COR-L47 (cell line): ENCODE data around the gene SLC25A52.
"Not testable (repeated sequence)": the region's sequence is repeated elsewhere in the genome, so short reads cannot be mapped to it uniquely, and the experiment has no call there.

Source experiments
- DNase-seq: peaks from one replicate; lab custom pipeline; 2025; lab: John Stamatoyannopoulos, UW

Gene SLC25A52, protein sequence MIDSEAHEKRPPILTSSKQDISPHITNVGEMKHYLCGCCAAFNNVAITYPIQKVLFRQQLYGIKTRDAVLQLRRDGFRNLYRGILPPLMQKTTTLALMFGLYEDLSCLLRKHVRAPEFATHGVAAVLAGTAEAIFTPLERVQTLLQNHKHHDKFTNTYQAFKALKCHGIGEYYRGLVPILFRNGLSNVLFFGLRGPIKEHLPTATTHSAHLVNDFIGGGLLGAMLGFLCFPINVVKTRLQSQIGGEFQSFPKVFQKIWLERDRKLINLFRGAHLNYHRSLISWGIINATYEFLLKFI

DNA sequence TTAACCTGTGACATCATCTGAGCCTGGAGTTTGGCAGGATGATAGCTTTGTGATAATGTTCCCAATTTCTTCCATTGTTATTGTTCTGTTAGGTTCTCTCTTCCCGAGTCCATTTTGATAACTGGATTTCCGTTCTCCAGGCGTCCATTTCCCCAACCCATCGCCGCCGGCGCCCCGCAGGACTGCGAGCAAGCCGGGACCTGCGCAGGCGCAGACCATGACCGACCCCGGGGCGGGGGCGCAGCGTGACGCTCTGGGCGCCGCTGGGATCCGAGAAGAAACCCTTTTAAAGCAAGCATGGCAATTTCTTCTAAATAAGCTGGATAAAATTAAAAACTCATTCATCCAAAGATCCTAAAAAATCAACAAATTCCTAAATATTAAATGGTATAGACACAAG lies at the start of gene SLC25A52:
SLC25A52 (minus strand) TSS at position 186 of the 400 bp plus-strand sequence. CDS start 219 bp downstream, outside the sequence.
- DNase-seq: no peak

DNA sequence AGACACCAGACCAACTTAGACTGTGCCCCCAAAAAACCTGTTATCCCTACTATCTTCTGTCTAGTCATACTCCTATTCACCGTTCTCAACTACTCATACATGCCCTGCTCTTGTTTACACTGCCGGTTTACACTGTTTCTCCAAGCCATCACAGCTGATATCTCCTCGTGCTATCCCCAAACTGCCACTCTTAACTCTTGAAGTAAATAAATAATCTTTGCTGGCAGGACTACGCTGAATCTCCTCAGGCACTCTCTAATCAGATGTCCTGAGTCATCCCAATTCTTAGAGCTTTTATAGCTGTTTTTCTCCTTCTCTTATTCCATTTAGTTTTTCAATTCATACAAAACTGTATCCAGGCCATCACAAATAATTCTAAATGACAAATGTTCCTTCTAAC lies 48.4 kb upstream of the SLC25A52 start:
- not testable (repeated sequence) for DNase-seq

DNA sequence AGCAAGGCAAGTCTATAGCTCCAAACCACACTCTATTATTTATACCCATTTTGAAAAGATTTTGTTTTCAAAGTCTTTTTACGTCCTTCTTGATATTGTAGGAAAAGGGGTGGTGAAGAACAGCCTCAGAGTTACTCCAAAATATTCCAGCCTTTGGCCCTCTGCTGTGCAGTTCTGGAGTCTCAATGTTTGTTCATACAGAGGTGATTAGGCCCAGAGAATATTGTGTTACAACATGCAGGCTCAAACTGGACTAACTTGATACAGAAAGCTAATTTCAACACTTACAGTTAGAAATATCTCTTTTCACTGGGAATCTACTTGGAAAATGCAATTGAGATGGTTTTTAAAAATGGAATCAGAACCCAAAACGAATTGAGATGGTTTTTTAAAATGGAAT lies 40.4 kb upstream of the SLC25A52 start:
- DNase-seq: no peak

DNA sequence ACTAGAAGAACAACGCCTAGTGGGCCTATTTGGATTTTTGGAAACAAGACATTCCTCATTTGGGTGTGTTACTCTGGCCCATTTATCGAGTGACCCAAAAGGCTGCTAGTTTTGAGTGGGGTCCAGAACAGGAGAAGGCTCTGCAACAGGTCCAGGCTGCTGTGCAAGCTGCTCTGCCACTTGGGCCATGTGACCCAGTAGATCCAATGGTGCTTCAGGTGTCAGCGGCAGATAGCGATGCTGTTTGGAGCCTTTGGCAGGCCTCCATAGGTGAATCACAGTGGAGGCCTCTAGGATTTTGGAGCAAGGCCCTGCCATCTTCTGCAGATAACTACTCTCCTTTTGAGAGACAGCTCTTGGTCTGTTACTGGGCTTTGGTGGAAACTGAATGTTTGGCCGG lies 38.6 kb upstream of the SLC25A52 start:
- DNase-seq: not testable (repeated sequence)

DNA sequence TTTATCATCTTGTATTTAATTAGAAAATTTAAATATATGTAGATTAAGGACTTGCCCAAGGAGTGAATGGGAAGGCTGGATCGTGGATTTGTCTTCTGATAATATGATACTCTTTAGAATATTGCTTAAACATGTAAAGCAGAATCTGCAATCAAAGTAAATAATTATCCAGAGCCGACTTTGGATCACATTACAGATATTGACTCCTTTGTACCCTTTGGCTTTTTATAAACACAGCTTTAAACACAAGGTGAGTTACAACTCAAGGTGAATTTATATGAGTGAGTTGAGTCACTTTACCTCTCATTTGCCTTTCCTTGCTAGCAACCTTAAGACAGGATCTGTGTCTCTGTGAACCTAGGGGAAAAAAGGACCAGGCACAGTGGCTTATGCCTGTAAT lies 37.7 kb upstream of the SLC25A52 start:
- DNase-seq: no peak

DNA sequence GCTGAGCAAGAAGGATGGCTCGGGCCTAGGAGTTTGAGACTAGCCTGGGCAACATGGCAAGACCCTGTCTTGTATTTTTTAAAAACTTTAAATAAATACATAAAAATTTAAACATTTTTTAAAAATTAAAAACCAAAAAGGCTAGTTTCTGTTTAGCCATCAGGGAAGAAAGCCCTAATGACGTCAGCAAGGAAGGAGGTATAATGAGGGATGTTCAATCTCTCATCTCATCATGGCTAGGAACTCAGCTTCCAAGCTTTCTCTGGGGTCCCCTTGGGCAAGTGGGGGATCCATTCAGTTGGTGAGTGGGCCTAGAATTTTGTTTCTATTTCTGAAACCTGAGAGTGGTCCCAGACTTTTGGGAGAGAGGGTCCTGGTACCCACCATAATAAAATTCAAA lies 35.1 kb upstream of the SLC25A52 start:
- no peak for DNase-seq

DNA sequence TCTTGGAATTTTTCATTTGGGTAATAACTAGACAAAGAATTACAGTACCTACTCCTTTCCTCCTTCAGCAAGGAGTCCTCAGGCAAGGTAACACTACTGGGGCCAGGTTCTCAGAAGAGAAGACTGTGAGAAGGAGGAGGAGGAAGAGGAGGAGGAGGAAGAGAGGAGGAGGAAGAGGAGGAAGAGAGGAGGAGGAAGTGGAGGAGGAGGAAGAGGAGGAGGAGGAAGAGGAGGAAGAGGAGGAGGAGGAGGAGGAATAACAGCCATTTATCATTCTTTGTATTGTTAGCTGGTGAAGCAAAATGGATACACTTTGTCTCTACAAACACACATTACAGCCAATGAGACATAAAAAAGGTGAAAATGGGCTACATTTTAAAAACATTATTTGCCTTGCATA lies 32.9 kb upstream of the SLC25A52 start:
- no peak for DNase-seq

DNA sequence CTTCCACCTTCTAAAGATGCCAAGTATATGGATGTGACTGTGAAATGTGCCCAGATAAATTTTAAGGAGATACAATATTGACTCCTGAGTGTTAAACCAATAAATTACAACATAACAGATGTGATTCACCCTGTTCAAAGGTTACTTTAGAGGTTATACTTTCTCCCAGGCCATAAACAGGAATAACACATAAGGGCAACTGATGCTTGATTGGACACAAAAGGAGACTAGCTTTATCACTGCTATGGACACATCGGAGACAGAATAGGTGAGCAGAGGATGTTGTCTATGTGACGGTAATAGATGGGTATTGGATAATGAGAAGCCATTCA lies 31.9 kb upstream of the SLC25A52 start:
- no peak for DNase-seq

DNA sequence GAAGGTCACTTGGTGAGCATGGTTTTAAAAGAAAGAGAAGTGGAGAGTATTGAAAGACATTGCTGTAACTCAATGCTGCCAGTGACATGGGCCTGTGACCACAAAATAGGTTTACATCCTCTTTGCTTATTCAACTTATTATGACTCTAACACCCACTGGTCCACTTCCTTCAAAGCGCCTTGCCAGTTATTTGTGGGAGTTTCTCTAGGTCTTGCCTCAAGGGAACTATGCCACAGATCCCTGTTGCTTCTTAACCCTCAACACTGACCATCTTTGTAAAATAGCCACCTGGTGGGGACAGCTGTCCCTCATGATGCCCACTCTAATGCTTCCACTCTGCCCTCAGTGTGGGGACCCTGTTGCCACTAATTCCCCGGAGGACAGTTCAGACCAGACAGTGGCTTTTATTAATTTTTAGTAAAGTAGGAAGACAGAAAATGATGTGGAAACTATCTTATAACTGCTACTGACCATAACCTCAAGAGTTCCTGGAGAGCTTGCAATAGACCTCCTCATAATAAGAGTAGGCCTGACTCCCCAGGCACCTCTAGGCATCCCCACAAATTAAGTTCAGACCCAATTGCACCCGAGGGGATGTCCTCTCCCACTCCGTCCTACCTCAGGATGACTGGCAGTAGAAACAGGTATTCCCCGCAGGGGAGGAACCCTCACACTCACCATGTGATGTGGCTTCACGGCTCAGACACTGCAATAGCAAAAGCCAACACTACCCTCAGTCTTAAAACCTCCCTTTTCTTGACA lies 31.3 kb upstream of the SLC25A52 start:
- no peak for DNase-seq

DNA sequence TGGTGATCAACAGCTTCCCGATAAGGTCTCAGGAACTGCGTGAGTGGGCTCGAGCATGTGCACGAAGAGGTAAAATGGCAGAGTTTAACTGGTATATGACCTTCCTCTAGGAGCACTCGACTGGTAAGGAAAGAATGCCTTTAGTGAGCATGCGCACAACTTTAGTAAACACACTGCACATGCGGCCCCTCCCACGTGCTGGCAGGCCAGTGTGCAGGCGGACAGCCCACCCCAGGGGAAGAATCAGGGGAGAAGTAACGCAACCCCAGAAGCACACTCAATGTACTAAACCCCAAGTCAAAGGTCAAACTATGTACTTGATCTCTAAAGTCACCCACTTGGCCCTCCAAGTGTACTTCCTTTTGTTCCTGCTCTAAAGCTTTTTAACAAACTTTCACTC lies 28.7 kb upstream of the SLC25A52 start:
- DNase-seq: no peak

DNA sequence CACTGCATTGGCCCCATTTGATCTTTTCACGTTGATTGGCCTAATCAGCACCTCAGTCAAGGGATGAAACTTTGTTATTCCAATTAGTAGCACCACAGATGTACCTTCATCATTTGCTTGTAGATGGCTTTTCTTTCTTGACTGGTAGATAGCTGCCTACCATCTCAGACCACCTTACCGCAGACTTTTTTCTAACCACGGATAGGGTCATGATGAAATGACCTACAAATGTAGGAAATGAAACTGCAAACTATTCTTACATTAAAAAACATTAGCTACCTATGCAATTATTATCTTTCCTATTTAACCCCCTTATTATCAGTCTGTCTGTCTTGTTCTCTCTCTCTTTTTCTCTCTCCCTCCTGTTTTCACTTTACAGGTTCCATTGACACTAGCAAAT lies 22.4 kb upstream of the SLC25A52 start:
- no peak for DNase-seq

DNA sequence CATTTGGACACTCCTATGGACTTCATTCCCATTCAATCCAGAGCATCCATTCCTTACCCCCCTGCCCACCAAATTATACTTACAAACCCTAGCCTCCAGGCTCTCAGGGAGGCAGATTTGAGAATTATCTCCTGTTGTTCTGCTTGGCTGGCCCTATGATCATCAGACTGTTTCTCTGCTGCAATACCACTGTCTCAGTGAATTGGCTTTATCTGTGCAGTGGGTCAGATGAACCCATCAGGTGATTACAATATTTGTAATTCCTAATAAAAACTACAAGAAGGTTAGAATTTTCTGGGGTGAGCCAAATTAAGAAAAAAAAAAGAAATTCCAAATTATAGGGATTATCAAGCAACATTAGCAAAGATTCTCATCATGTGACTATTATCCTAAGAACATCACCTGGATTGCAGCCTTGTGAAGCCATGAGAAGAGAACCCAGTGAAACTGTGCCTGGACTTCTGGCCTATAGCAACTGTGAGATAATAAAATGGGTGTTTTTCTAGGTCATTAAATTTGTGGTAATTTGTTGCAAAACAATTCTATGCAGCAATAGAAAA lies 17.8 kb upstream of the SLC25A52 start:
- DNase-seq: no peak

DNA sequence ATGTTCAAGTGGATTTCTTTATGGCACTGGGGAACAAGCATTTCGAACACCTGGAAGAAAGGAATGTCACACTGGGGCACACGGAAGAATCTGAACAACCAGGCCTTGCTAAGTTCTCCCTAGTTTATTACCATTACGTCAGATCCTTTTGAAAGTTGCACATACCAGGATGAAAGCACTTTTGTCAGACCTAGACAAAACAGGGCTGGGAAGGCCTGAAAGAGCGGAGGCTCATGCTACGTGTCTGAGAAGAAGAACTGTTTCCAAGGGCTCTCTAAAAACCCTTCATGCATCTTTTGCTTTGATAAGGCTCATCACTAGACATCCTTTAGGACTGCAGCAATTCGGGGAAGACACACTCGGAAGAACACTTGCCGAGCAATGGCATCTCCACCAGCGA lies 15.4 kb upstream of the SLC25A52 start:
- DNase-seq: no peak

DNA sequence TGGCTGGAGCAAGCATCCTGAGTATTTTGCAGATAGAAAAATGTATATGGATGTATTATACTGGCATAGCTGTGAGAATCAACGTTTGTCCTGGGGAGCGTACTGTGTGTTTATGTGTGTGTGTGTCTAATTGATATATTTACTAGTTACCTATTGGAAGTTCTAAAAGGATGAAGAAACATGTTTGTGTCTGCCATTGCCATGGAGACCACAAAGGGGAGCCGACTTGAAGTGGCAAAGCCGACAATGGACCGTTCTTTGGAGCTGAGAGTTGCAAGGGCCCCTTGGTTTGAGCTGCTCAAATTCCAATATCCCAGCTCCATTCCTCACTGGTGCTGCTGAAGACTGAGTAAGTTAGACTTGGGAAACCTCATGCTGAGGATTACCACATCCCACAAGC lies 14.3 kb upstream of the SLC25A52 start:
- no peak for DNase-seq

DNA sequence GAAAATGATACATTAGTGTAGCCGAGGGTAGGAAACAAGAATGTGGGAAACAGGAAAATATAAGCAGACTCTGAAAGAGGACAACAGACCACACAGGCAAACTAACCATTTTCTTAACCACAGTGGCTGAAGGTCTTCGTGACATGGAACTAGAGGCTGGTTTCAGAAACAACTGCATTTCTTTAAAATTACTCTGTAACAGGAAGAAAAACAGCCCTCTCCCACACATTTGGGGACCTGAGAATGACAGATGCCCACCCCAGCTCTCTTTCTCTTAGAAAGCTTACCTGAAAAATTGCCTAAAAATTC lies 13.8 kb upstream of the SLC25A52 start:
- no peak for DNase-seq

DNA sequence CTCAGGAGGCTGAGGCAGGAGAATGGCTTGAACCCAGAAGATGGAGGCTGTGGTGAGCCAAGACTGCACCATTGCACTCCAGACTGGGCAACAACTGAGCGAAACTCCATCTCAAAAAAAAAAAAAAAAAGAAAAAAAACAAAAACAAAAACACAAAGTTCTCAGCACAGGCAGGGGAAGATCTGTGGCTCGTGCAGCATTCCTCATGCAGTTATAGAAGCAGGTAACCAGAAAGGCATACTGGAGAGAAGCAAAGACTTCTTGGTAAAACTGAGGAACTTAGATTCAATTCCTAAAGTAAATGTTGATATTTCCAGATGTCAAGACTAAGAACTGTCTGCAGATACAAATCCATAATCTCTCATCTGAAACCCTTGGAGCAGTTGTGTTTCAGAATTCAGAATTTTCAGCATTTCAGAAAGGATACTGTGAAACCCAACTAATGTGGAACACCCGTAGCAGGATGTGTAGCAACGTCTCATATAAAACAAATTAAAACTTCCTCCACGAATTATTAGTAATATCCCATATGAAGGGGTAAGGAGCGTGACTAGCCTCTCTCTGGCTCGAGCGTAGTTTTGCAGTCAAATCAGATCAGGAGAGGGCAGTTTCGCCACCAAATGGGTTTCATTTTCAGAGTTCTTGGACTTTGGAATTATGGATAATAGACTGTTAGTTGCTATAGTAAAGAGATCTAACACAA lies 13.2 kb upstream of the SLC25A52 start:
- DNase-seq: no peak

DNA sequence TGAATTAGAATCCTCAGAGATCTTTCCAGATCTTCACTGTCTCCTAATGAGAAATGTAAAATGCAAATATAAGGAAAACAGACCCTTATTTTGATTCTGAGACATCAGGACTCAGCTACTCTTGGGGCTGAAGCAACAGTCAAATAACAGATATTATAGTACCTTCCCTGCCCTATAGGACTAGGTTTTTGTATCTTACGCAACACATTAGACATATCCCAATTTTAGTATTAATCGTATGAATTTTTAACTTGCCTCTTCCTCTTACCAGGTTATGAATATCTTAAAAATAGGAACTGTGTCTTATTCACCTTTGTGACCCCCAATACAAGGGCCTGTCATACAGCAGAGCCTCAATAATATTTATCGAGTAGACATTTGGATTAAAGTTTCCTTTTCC lies 12.0 kb upstream of the SLC25A52 start:
- DNase-seq: no peak

DNA sequence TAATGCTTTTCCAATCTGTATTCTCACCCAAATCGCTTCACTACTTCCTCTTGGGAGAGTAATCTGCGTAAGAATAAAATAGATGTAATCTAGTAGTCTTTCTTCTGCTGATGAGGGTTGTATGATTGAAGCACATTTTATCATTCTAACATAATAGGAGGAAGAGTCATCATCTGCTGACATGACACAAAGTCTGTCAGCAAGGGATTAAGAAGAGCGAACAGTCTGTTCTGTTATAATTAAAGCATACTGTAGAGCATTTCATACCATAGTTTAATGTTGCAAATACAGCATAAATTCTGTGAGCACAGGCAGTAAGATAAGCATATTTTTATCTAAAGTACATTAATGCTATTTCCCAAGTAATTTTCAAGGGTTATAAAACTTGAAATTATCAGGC lies 10.4 kb downstream of the SLC25A52 start:
- DNase-seq: no peak

DNA sequence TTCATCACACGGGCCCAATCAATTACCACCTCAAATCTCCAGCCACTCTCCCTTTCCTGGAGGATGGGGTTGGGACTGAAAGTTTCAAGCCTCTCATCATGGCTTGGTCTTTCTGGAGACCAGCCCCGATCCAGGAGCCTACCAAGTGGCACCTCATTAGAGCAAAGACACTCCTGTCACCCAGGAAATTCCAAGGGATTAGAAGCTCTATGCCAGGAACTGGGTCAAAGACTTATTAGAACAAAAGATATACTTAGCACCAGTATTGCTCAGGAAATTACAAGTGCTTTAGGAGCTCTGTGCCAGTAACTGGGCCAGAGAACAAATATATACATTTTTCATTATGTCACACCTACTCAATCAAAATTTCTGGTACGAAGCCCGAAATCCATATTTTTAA lies 14.3 kb downstream of the SLC25A52 start:
- DNase-seq: no peak

DNA sequence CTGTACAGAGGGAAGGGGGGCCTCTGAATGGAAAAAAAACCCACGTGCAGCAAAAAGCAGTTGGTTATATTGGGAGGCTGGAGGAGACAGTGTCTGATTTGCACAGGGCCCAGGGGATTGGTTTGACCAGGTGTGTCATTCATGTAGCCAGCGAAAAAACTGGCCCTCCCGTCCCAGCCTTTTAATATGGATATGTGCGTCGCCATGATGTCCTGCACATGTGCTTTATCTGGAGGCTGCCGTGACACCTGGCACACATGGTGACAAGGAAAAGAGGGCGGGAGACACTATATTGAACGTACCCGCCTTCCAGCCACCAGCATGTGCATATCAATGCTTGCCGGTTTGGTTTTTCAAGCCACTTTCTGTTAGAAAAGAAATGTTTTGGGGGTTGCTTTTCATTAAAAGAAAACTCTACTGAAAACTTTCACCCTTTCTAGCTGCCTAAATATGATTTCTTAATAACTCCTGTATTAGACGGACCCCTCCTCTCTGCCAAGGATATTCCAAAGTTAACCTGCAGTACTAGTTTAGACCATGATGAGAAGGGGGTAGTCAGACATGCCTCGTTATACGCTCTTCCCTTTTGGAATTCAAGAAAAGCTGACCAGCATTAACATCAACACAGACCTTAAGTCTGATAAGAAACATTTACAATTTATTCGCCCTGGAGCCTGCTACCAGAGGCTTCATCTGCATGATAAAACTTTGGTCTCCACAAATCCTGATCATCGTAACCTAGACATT lies 16.2 kb downstream of the SLC25A52 start:
- DNase-seq: no peak

DNA sequence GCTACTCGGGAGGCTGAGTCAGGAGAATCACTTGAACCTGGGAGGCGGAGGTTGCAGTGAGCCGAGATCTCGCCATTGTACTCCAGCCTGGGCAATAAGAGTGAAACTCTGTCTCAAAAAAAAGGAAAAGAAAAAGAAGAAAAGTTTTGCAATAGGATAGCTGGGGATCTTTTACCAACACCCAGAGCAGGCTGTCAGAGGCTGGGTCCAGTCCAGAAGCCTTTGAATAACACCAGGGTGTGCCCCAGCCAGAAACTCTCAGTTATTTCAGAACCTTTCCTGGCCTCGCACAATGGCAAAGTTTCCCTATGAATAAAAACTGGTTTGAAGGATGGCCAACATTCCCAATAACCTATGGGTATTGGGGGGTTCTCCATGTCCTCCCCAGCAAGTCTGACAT lies 17.1 kb downstream of the SLC25A52 start:
- not testable (repeated sequence) for DNase-seq

DNA sequence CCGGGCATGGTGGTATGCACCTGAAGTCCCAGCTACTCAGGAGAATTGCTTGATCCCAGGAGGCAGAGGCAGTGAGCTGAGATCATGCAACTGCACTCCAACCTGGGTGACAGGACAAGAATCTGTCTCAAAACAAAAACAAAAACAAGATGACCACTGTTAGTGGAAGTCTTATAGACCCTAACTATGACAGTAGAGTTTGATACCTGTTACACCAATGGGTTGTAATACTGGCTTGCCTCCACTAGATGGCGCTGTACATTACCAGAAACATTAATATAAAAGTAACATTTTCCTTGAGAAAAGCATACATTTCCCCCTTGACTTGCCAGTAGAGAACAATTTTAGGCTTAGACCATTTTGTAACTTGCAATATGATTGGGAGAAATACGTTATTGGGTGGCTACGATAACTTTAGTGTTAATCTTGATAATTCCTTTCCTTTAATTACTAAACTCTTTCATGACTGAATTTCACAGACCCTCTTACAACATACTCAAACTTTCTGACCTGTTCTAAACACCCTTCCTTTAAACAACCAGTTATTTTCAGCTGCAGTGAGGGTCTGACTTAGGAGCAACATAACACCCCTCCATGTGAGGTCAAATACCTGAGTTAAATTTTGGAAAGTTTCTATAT lies 19.5 kb downstream of the SLC25A52 start:
- peak; percentile 21 for DNase-seq
